Diencephalon (tissue), 1 donor: ENCODE data around the gene ATP5MG. TPM values are rescaled to one million over a fixed set of nuclear protein-coding genes. Genes with fewer than 3 reads are reported as not detected.

Experiments used
- total RNA-seq: library from RNA; depleted of rRNA; stranded (reverse); fragments of >200 nt; gene quantifications from one replicate; pipeline ENCODE4 v1.2.3, GENCODE V29; 2014

ATP5MG gene
- 60.7 TPM for total RNA-seq

DNA sequence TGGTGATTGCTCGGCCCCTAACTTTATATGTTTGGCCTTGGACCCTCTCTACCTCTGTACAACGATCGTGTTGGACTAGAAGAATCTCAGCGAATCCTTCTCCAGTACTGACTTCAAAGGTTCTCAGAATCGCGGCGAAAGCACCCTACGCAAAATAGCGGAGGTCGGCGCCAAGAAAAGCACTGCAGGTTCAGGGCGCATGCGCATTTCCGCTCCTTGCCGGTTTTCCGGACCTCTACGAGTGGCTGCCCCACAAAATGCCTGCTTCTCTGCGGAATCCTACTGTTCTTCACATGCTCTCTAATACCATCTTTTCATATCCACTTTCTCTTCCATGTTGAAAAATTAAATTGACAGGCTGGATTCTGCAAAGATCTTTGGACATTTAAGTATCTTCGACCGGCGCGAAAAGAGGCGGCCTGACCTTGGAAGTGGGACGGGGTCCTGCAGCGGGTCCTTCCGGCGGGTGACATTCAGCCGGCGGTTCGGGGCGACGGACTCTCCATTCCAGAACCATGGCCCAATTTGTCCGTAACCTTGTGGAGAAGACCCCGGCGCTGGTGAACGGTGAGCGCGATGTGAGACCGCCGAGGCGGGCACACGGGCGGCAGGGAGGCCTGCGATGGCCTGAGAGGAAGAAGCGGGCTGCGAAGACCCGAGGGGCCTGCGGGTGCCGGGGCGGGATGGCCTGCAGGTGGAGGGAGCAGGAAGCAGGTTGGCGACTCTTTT lies at the start of gene ATP5MG:
Gene ATP5MG, plus strand, starts transcription at position 456 of the 729 bp plus-strand sequence. Its CDS starts 60 bp downstream, at position 516.

DNA sequence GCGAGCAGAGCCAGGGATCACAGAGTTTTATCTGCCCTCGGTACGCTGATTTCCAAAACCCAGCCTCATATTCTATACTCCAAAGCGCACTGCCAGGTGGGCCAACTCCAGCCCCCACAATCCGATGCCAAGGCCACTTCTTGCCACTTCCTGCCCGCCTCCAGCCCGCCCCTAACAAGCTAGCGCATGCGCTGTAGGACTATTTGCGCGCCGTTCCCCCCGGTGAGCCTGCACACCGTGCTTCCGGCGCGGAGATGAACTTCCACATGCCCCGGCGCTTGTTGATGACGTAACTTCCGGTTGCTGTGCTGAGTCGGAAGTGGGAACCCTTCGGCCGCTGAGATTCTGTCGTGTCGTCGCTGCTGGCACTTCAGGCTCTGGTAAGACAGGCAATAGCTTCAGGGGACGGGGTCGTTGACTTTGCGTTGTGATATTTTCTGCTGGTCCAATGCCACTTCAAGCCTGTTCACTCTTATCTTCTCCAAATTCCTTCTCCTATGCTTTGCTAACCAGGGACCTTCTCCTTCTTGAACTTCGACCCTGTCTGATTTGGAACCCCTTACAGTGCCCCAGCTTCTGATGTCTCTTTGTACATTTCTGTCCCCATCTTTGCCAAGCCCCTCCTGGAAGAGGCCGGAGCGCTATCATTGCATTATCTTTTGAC lies 42.0 kb upstream of the ATP5MG start, which contains the start of gene UBE4A:
Gene UBE4A, plus strand, starts transcription at position 306 of the 664 bp plus-strand sequence. CDS start 5,481 bp downstream, outside the sequence.

GRCh38 chr11:118435893-118436624 lies 34.7 kb downstream of the ATP5MG start, which contains the start of gene KMT2A:
TSS of gene KMT2A (plus strand) at chr11:118436492. CDS start at chr11:118436513, 21 bp downstream.

Other genes with a start within 250 kb of the ATP5MG start
- gene SCN4B, start 248.8 kb upstream of the ATP5MG start, total RNA-seq: 14.5 TPM
- gene SCN2B, start 225.0 kb upstream of the ATP5MG start, total RNA-seq: 15.0 TPM
- gene JAML, start 176.6 kb upstream of the ATP5MG start, total RNA-seq: 0.92 TPM
- 2.8 TPM for gene MPZL3, start 149.2 kb upstream of the ATP5MG start, total RNA-seq
- 1.2 TPM for gene MPZL2, start 137.3 kb upstream of the ATP5MG start, total RNA-seq
- gene CD3E, start 96.9 kb upstream of the ATP5MG start, total RNA-seq: not detected
- gene CD3D, start 58.9 kb upstream of the ATP5MG start, total RNA-seq: not detected
- gene CD3G, start 57.3 kb upstream of the ATP5MG start, total RNA-seq: not detected
- gene UBE4A, start 42.0 kb upstream of the ATP5MG start, total RNA-seq: 62.3 TPM
- gene KMT2A, start 34.9 kb downstream of the ATP5MG start, total RNA-seq: 59.5 TPM
- gene TTC36, start 125.9 kb downstream of the ATP5MG start, total RNA-seq: 0.92 TPM
- gene TMEM25, start 129.6 kb downstream of the ATP5MG start, total RNA-seq: 40.1 TPM
- gene IFT46, start 164.3 kb downstream of the ATP5MG start, total RNA-seq: 56.3 TPM
- 91.6 TPM for gene ARCN1, start 170.8 kb downstream of the ATP5MG start, total RNA-seq
- 73.8 TPM for gene PHLDB1, start 206.0 kb downstream of the ATP5MG start, total RNA-seq